Stimulated activated CD4-positive, alpha-beta T cell treated with anti-CD3 and anti-CD28 coated beads, Interleukin-15, amount 100 ng/mL, for 48 hours (primary cell): ENCODE results near the gene SYTL5.

Experiments used
- DNase-seq, 2 donors: peaks; one replicate each; pipeline ENCODE4 v3.0.0-alpha.2; 2020; ENCODE audit warnings: low read depth in 2 of 2

The SYTL5 gene

GRCh38 chrX:38138900-38139299 is 132.5 kb downstream of the SYTL5 start:
- DNase-seq: no peak

GRCh38 chrX:38142610-38143009 is 136.3 kb downstream of the SYTL5 start:
- DNase-seq: no peak

GRCh38 chrX:38149016-38149415 is 142.7 kb downstream of the SYTL5 start:
- DNase-seq: no peak

- no peak for DNase-seq
These were observed 144.6 kb downstream of the SYTL5 start for GRCh38 chrX:38150993-38151392.

- no peak for DNase-seq
These were observed 145.1 kb downstream of the SYTL5 start for GRCh38 chrX:38151441-38151840.

- DNase-seq: no peak
These were observed 148.0 kb downstream of the SYTL5 start for GRCh38 chrX:38154340-38154739.

- DNase-seq: no peak
These were observed 148.5 kb downstream of the SYTL5 start for GRCh38 chrX:38154818-38155217.

- no peak for DNase-seq
These were observed 150.5 kb downstream of the SYTL5 start for GRCh38 chrX:38156838-38157237.

- no peak for DNase-seq
These were observed 156.8 kb downstream of the SYTL5 start for GRCh38 chrX:38163193-38163592.

GRCh38 chrX:38165023-38165422 is 158.7 kb downstream of the SYTL5 start:
- DNase-seq: no peak

- peak in 1 of 2 donors; percentile 4 for DNase-seq
These were observed 160.2 kb downstream of the SYTL5 start for GRCh38 chrX:38166478-38167083.

- DNase-seq: no peak
These were observed 164.2 kb downstream of the SYTL5 start for GRCh38 chrX:38170556-38170955.

GRCh38 chrX:38172596-38172995 is 166.2 kb downstream of the SYTL5 start:
- no peak for DNase-seq

- no peak for DNase-seq
These were observed 168.8 kb downstream of the SYTL5 start for GRCh38 chrX:38175139-38175538.

GRCh38 chrX:38178396-38178795 is 172.0 kb downstream of the SYTL5 start:
- DNase-seq: no peak
